GM21825 (cell line): Measurements from ENCODE around the gene NKX6-2.
"Not testable (repeated sequence)": the region's sequence is repeated elsewhere in the genome, so short reads cannot be mapped to it uniquely, and the experiment has no call there.

Experiments
- ATAC-seq: cut with Tn5 transposase; IDR thresholded peaks from one replicate; pipeline ENCODE4 v1.9.1; 2021; ENCODE audit warnings: mild to moderate bottlenecking, moderate library complexity; ENCODE audit not compliant: unreplicated experiment

NKX6-2 gene

DNA sequence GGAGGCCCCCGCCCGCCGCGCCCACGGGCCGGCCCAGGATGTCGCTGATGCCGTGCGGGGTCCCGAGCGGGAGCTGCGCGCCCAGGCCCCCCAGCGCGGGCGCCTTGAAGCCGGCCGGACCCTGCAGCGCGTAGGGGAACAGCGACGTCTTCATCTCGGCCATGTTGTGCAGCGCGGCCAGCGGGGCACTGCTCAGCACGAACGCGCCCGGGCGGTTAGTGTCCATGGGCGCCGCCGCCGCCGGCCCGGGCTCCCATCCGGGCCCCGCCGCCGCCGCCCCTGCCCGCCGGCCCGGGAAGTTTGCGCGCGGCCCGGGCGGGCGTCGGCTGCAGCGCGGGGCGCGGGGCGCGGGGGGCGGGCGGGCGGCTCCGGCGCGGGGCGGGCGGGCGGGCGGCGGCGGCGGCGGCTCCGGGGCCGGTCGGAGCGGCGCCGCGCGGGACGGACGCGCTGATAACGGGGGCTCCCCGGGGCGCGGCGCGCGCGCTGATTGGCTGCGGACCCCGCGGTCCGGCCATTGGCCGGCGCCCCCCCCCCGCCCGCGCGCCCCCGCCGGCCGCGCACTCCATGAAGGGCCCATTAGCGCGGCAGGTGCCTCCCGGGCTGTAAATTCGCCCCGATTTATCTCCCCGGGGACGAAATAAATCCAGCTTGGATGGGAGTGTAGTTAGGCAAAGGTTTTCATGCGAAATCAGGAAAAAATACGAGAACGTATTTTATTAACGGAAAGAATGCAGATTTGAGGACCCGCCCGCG is at the start of gene NKX6-2:
NKX6-2 (minus strand) TSS at position 425 of the 753 bp plus-strand sequence; CDS start at position 226, 199 bp downstream.
- ATAC-seq = no peak

DNA sequence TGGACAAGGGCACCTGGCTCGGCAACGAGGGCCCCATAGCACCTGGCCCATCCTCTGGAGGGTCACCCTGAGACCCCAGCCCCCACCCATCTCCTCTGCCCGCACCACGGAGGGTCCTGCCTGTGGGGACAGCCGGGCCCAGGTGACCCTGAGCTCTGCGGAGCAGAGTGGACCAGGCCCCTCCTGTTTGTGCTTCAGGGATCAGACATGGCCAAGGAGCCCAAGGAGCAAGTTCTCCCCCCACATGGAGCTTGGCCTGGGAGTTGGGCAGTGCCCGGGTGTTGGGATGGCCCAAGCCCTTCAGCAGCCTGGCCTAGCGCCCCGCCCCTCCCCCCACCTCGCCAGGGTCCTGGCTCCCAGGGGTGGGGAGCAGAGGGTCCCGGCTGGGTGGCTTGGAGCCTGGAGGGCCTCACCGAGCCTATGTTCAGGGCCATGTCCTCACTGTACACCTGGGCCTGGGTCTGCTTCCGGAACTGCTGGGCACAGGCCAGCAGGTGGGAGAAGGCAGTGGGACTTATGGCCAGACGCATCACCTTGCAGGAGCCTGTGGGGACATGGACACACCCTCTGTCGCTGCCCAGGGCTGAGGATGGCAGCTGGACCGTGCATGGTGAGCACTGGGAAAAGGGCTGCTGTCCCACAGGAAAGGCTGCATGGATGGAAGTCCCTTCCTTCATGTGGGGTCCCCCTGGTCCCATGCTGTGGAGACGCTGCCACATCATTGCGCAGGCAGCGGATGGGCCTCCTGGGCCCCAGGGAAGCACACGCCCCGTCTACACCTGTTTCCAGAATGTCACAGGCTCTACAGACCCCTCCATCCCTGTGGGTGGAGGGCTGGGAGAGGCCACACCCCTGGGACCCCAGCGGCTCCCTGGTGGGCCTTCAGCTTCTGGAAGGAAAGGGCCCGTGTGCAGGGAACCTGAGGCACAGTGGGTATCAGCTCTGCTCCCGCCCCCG is 49.2 kb upstream of the NKX6-2 start:
- no peak for ATAC-seq

DNA sequence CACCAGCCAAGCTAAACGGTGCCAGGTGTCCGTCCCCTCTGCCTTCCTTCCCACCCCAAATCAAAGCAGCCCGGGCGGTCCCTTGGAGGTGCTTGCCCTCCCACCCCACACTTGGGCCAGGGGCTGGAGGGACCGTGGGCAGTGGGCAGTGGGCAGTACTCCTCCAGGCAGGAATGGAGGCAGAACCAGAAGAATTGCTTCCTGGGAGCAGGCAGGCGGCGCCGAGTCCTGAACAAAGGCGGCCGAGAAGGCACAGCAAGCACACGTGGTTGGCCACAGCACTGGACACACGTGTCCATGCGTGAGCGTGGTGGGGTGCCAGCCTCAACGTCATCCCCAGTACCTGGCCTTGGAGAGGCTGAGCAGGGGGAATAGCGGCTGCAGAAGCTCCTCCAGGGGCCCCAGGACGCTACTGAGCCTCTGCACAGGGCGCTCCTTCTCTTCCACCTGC is 48.4 kb upstream of the NKX6-2 start:
- no peak for ATAC-seq

DNA sequence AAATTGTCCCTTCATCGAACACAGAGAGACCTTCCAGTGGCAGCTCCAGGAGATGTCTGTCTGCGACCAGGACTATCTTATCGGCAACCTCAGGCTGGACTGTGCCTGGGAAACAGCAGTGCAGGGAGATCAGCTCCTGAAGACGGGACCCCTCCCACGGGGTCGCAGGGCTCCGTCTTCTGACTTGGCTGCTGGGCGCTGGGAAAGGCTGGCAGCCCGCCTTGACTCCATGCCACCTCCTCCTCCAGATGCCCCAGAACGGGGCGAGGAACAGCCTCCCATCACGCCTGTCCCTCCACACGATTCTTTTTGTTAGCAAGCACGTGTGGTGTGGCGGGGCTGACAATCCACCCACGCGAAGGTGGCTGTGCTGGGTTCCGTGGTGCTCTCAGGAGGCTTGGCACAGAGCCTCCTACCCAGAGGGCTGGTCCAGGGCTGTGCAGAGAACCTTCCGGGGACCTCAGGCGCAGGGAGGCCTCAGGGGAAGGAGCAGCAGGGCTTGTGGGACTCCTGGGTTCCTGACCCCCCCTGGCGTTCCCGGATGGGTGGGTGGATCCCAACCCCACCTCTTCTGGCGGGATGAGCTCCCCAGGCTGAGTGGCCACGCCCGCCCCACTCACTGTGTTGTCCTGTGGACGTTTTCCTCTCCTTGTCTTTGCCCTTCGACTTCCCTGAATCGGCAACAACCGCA is 47.6 kb upstream of the NKX6-2 start:
- no peak for ATAC-seq

DNA sequence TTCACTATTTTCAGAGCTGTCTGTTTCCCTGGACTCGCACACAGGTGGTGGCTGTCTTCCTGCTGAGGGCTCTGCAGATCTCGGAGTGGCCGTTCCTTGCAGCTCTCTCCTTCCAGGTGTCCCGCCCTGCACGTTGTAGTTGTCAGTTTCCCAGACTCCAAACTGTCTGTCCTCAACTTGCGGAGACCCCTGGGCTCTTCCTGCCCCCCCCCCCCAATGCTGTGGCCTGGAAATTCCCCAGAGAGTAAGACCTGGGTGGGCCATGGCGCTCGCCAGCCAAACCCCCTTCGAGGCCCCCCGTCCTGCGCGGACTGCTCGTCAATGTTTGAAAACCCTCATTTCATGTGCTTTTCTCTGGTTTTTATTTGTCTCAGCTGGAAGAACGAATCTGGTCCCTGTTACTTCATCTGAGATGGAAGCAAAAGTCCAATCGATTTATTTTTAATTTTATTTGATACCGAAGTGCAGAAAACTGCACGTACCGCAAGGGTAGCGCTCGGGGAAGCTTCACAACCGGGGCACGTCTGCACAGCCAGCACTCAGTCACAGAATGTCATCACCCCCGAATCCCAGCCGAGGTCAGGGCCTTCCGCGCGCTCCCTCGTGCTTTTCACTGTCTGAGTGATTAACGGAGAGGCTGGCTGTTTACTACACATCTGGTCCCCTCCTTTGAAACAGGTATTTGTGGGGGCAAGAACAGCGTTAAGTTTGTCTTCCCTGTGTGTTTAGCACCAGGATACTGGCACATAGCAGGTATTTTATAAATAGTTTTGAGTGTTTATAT is 46.4 kb upstream of the NKX6-2 start:
- ATAC-seq = no peak

DNA sequence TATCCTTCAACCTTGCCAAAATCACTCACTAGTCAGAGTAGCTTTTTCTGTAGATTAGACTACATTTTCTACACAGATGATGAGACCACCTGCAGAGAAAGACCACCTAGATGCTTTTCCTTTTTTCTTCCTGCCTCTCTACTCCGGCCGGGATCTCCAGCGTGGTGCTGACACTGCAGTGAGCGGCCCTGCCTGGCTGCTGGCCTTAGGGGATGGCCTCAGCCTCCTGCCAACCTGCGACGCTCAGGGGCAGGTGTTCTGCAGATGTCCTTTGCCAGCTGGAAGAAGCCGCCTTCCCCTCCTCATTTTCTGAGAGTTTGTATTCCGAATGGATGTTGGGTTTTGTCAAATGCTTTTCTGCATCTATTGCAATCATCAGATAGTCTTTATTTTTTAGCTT is 43.5 kb upstream of the NKX6-2 start:
- no peak for ATAC-seq

DNA sequence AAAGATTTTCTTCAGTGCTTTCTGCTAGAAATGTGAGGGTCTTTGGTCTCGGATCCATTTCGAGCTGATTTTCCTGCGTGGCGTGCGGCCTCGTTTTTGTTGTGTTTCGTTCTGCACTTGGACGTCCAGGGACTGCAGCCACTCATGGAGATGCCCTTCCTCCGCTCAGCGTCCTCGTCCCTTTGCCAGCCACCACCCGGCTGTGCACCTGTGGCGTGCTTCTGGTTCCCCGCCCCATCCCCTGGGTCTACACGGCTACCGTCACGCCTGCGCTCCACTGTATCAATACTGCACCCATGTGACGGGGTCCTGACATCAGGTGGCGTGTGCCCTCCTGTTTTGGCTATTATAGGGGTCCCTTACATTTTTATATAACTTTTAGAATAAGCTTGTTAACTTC is 42.7 kb upstream of the NKX6-2 start:
- ATAC-seq = no peak

DNA sequence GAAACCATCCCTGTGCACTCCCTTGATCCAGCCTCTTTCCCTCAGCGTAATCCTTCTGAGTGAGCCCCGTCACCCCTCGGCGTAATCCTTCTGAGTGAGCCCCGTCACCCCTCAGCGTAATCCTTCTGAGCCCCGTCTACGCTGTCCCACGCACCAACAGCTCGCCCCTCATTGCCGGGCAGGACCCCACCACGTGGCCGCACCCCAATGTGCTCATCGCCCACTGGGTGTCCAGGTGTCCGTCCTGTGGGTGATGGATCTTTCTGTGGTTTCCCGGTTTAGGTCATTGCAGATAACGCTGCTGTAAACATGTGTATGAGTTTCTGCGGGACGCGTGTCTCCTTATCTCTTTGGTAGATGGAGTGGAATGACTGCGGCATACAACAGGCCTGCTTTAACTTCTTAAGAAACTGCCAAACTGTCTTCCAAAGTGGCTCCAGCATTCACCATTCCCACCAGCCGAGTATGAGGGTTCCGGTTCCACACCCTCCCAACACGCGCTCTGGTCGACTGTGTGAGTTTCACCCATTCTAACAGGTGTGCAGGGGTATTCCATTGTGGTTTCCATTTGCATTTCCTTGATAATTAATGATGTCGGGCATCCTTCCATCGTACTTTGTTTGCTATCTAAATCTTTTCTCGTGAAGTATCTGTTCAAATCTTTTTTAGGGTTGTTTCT is 42.1 kb upstream of the NKX6-2 start:
- ATAC-seq = no peak

DNA sequence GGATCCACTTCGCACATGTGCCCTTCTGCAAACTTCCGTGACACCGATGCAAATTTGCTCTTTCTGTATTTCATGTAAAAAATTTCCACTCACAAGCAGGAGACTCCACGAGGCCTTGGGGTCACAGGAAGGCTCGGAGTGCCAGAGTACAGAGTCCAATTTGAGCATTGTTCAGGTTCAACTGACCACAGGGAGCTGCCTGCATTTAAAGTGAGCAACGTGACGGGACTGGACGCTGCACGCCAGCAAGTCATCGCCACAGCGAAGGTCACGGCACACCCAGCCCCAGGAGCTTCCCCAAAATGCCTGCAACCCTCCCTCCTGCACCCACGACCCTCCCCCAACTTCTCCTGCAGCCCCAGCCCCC is 41.5 kb upstream of the NKX6-2 start:
- ATAC-seq = no peak

DNA sequence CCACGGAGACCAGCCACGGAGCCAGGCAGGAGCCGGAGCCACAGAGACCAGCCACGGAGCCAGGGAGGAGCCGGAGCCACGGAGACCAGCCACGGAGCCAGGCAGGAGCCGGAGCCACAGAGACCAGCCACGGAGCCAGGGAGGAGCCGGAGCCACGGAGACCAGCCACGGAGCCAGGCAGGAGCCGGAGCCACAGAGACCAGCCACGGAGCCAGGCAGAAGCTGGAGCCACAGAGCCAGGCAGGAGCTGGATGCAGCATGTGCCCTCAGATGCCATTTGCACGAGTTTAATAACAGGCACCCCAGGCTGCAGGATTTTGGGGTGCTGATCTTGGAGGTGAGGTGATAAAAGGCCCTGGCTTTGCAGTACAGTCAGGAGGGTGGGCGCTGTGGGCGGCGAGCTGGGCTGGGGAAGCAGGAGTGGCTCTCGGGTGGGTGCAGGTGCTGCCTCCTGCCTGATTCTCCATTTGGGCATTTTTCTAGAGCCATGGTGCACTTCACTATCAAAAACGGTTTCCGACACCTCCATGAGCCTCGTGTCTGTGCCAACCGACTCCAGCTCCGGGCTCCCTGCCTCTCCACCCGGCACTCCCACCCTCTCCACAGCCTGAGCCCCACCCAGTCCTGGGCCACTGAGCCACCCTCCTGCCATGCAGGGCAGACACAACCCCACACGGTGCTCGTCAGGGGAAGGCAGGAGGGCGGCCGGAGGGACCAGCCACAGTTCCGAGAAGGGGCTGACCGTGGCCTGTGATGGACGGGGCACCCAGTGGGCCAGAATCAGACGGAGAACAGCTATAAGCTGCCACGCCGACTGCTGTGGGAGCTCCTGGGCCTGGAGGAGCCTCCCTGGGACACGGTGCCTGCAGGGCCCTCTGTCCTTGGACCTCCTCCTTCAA is 40.8 kb upstream of the NKX6-2 start:
- no peak for ATAC-seq

DNA sequence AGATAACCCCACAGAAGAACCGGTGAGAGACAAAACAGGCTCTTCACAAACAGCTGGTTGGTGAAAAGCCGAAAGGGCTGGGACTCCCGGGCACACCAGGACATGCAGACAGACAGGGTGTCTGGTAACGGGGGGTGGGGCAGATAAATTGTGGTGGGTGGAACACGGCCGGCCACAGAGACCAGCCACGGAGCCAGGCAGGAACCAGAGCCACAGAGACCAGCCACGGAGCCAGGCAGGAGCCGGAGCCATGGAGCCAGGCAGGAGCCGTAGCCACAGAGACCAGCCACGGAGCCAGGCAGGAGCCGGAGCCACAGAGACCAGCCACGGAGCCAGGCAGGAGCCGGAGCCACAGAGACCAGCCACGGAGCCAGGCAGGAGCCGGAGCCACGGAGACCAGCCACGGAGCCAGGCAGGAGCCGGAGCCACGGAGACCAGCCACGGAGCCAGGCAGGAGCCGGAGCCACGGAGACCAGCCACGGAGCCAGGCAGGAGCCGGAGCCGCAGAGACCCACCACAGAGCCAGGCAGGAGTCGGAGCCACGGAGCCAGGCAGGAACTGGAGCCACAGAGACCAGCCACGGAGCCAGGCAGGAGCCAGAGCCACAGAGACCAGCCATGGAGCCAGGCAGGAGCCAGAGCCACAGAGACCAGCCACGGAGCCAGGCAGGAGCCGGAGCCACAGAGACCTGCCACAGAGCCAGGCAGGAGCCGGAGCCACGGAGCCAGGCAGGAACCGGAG is 40.0 kb upstream of the NKX6-2 start:
- ATAC-seq = not testable (repeated sequence)

DNA sequence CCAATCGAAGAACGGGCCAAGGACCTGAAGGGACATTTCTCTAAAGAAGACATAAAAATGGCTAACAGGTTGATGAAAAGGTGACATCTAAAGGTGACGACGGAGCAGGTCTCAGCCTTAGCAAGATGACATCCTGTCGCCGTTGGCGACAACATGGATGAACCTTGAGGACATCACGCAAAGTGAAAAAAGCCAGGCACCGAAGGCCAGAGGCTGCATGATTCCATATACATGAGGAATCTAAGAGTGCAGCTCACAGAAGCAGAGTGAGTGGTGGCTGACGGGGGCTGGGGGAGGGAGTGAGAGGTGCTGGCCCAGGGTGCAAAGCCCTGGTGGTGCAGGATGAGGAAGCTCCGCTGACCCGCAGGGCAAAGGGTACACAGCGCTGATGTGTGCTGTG is 34.1 kb upstream of the NKX6-2 start:
- ATAC-seq = no peak

DNA sequence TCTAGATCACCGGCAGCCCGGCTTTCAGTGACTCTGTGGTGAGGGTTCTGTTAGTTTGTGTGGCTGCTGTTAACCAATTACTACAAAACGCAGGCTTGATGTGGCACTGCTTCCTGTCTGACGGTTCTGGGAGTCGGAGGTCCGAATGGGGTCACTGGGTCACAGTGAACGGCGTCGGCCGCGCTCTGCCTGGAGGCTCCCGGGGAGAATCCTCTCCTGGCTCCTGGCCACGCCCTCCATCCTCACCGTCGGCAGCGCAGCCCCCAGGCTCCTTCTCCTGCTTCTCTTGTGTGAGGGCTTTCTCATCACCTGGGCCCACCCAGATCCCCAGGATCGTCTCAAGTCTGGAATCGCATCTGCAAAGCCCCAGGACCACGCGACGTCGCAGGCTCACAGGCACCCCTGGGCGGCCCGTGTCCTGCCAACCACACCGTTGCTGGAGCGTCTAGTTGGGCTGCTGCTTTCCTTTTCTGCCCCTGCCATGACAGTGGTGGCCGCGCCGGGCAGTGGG is 31.8 kb upstream of the NKX6-2 start:
- ATAC-seq = no peak

DNA sequence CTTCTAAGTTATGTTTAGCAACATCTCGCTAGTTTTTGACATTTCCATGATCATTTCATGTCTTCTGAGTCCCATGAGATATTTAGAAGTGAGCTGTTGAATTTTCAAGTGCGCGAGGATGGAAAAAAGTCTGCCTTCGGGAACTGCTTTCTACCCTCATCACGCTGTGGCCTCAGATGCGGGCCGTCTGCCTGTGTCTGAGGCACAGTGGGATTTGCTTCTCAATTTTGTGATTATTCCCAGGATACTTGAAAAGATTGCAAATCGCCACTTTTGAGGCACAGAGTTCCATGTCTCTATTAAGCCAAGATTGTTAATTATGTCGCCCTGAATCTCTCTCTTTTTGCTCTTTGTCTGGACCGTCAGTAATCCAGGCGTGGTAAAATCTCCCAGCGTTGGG is 30.8 kb upstream of the NKX6-2 start:
- no peak for ATAC-seq

DNA sequence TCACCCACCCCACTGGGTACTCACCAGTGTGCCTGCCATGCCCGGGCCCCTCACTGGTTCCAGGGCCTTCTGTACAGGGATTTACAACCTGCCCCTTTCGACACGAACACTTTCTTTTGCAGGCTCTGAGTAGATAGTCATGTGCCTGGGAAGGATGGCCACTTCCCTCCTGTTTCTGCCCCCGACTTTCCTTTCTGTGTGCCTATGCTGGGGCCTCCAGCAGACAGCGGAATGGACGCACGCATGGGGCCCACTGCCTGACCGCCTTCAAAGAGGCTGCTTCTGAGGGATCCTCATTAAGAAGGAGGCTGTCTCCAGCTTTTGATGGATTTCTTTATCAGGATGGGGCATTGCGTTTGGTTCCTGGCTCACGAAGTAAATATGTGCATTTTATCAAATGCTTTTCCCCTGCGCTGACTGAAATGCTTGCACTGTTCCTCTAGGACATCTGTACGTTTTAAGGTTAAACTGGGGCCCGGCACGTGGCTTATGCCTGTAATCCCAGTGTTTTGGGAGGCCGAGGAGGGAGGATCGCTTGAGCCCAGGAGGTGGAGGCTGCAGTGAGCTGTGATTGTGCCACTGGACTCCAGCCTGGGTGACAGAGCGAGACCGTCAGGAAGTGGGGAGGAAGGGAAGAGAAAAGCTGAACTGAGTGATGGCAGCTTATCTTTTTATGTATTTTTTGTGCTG is 29.4 kb upstream of the NKX6-2 start:
- no peak for ATAC-seq

DNA sequence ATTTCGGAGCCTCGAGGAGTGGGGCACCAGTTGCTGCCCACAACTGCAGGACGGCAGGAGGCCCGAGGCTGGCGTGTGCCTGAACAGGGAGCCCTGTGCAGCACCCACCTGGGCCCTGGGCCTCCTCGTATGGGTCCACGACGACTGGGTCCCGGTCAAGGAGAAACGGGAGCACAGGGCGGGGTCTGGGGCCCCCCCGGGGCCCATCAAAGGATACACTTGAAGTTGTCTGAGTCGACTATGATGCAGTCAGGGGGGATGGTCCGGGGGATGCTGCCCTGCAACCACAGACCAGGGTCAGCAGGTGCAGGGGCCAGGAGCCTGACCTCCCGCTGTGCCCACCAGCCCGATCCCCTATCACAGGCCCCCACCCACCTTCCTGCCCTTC is 28.5 kb upstream of the NKX6-2 start:
- no peak for ATAC-seq
